SK-N-SH (cell line): Measurements from ENCODE around the gene ADPRH. TPM values are rescaled to one million over a fixed set of nuclear protein-coding genes. Genes with fewer than 3 reads are reported as not detected.

ENCODE experiments used
- CTCF ChIA-PET: fragments of 300-600, 350-600 bp; formaldehyde crosslinking; extraction: SDS; loops from one replicate; lab custom pipeline; 2021; lab: Yijun Ruan, JAX
- POLR2A ChIA-PET: fragments of 350-600 bp; sonication (Branson Sonifier 250); formaldehyde crosslinking; extraction: SDS; loops from one replicate; lab custom pipeline; 2020; ENCODE audit warnings: antibody characterized with exemption, inconsistent platforms; lab: Yijun Ruan, JAX
- DNase-seq: peaks from one replicate; pipeline ENCODE4 v3.0.0; 2012
- H2AFZ ChIP-seq: fragments of 200-600 bp; sonication (generic); 2 replicates; pipeline ENCODE4 v1.8.1; 2016; ENCODE audit warnings: antibody characterized with exemption, mild to moderate bottlenecking, low read depth
- H3F3A ChIP-seq: fragments of 200-600 bp; sonication (generic); replicated peaks from 2 replicates; pipeline ENCODE3; 2016; ENCODE audit warnings: antibody characterized with exemption, mild to moderate bottlenecking; ENCODE audit not compliant: insufficient read depth
- H3K27ac ChIP-seq, 2 experiments: fragments of 200-500 bp in 1 of 2; fragments of 200-600 bp in 1 of 2; sonication (Bioruptor generic) in 1 of 2; sonication (generic), shearing (Covaris generic) in 1 of 2; 2 replicates each; pipeline versions ENCODE4 v1.5.1 to v1.6.1; 2014 to 2016; ENCODE audit warnings: low read depth in 2 of 2, inconsistent platforms in 1 of 2, low read length in 1 of 2, mild to moderate bottlenecking in 1 of 2, mixed read lengths in 1 of 2
- H3K27me3 ChIP-seq: fragments of 200-600 bp; sonication (generic), shearing (Covaris generic); 2 replicates; pipeline ENCODE4 v1.6.1; 2016; ENCODE audit warnings: mixed run types; ENCODE audit not compliant: insufficient read depth
- H3K36me3 ChIP-seq, 2 experiments: fragments of 200-500 bp in 1 of 2; fragments of 200-600 bp in 1 of 2; sonication (Bioruptor generic) in 1 of 2; sonication (generic) in 1 of 2; replicated peaks in 1 of 2; 2 replicates each; pipeline versions ENCODE3 to v1.5.1; 2014 to 2016; ENCODE audit warnings: low read length in 1 of 2, mild to moderate bottlenecking in 1 of 2; ENCODE audit not compliant: insufficient read depth in 2 of 2, control insufficient read depth in 1 of 2
- H3K4me1 ChIP-seq, 2 experiments: fragments of 200-500 bp in 1 of 2; fragments of 200-600 bp in 1 of 2; sonication (Bioruptor generic) in 1 of 2; sonication (generic), shearing (Covaris generic) in 1 of 2; 2 replicates each; pipeline versions ENCODE4 v1.5.1 to v1.6.1; 2014 to 2016; ENCODE audit warnings: low read depth in 1 of 2, low read length in 1 of 2, mixed run types in 1 of 2; ENCODE audit not compliant: insufficient read depth in 2 of 2, control insufficient read depth in 1 of 2
- H3K4me2 ChIP-seq: fragments of 200-600 bp; sonication (generic), shearing (Covaris generic); 2 replicates; pipeline ENCODE4 v1.6.1; 2017; ENCODE audit warnings: mixed run types
- H3K4me3 ChIP-seq, 2 experiments: fragments of 200-500 bp in 1 of 2; fragments of 200-600 bp in 1 of 2; sonication (Bioruptor generic) in 1 of 2; sonication (generic), shearing (Covaris generic) in 1 of 2; 2 replicates each; pipeline versions ENCODE4 v1.5.1 to v1.8.1; 2014 to 2016; ENCODE audit warnings: low read depth in 2 of 2, inconsistent platforms in 1 of 2, low read length in 1 of 2, mild to moderate bottlenecking in 1 of 2, mixed read lengths in 1 of 2, moderate library complexity in 1 of 2
- H3K79me2 ChIP-seq: fragments of 200-600 bp; sonication (generic); 2 replicates; pipeline ENCODE4 v1.8.1; 2017; ENCODE audit warnings: mild to moderate bottlenecking; ENCODE audit not compliant: insufficient read depth
- H3K9ac ChIP-seq: fragments of 200-600 bp; sonication (generic); 2 replicates; pipeline ENCODE4 v1.6.1; 2017; ENCODE audit warnings: mixed run types
- H3K9me2 ChIP-seq: fragments of 200-600 bp; sonication (generic); 2 replicates; pipeline ENCODE4 v1.6.1; 2017; ENCODE audit warnings: mixed run types
- H3K9me3 ChIP-seq: fragments of 200-600 bp; sonication (generic); 2 replicates; pipeline ENCODE4 v1.6.1; 2017; ENCODE audit warnings: mixed run types, mild to moderate bottlenecking, moderate library complexity
- H4K20me1 ChIP-seq: fragments of 200-600 bp; sonication (generic); 2 replicates; pipeline ENCODE4 v1.6.1; 2017; ENCODE audit warnings: mild to moderate bottlenecking, mixed run types; ENCODE audit not compliant: insufficient read depth
- ELF1 ChIP-seq: IDR thresholded peaks from 2 replicates; pipeline ENCODE4 v1.4.0; 2012
- EP300 ChIP-seq, 2 experiments: IDR thresholded peaks; 2 replicates each; pipeline versions ENCODE4 v1.4.0 to v1.6.1; 2012; ENCODE audit warnings: borderline replicate concordance in 1 of 2, low read depth in 1 of 2, low read length in 1 of 2
- EZH2phosphoT487 ChIP-seq: fragments of 200-600 bp; sonication (generic); IDR thresholded peaks from 2 replicates; pipeline ENCODE4 v1.6.1; 2017; ENCODE audit warnings: low read depth, mixed run types, mild to moderate bottlenecking, antibody characterized with exemption, moderate library complexity, borderline replicate concordance
- FOSL2 ChIP-seq: IDR thresholded peaks from 2 replicates; pipeline ENCODE4 v1.4.0; 2012; ENCODE audit warnings: low read depth, mild to moderate bottlenecking, moderate library complexity, borderline replicate concordance
- GATA2 ChIP-seq: sonication (generic); formaldehyde crosslinking; IDR thresholded peaks from 2 replicates; pipeline ENCODE4 v1.5.0; 2020; ENCODE audit warnings: mild to moderate bottlenecking, missing genetic modification reagents
- RCOR1 ChIP-seq: fragments of 150-350 bp; IDR thresholded peaks from 2 replicates; pipeline ENCODE4 v1.6.1; 2017; ENCODE audit warnings: antibody characterized with exemption, low read length
- TEAD4 ChIP-seq: IDR thresholded peaks from 2 replicates; pipeline ENCODE4 v1.4.0; 2012; ENCODE audit warnings: mild to moderate bottlenecking, borderline replicate concordance; ENCODE audit not compliant: insufficient read depth
- USF1 ChIP-seq: IDR thresholded peaks from 2 replicates; pipeline ENCODE4 v1.4.0; 2012; ENCODE audit warnings: low read depth, borderline replicate concordance
- USF2 ChIP-seq: fragments of 150-350 bp; IDR thresholded peaks from 2 replicates; pipeline ENCODE4 v1.6.1; 2017; ENCODE audit warnings: antibody characterized with exemption, low read length, low read depth, borderline replicate concordance
- WGBS: methylation state at CpG from one replicate; pipeline ENCODE4 v1.1.6; 2017; ENCODE audit warnings: low lambda C conversion rate; 5-methylcytosine and 5-hydroxymethylcytosine counted together
- polyA plus RNA-seq, 3 experiments: library from polyadenylated mRNA; depleted of rRNA; stranded (reverse); fragments of >200 nt; gene quantifications; 2 replicates each; pipeline ENCODE4 v1.2.3, GENCODE V29; 2012

ADPRH gene
- polyA plus RNA-seq, 1 of the 3 experiments (the other 2 are of a cell fraction): not detected

- no peaks in the 10 kb centered on the region for H3K79me2 ChIP-seq
- no peak overlapping the region for H3K27ac ChIP-seq
- H3K36me3 ChIP-seq: no peaks in the 10 kb centered on the region
- ChIA-PET CTCF (interaction anchor here (0.6 to 2.3 kb wide), 2 partner anchors 11 to 1073 kb away, joined by 3 to 7 read pairs; no protein-coding TSS in a partner anchor), POLR2A (no interaction called here)
- WGBS: 92% methylated on average over 1 of the region's 1 CpG
- H3F3A ChIP-seq: no peaks in the 10 kb centered on the region
- H4K20me1 ChIP-seq: no peaks in the 10 kb centered on the region
- no peak overlapping the region for H3K4me3 ChIP-seq
- H3K9me2 ChIP-seq: no peaks in the 10 kb centered on the region
- no peak overlapping the region for H2AFZ ChIP-seq
- H3K9me3 ChIP-seq: peaks cover 7% of the 10 kb centered on the region
- DNase-seq: no peak
- no peaks in the 10 kb centered on the region for H3K27me3 ChIP-seq
- H3K4me1 ChIP-seq: no peaks in the 10 kb centered on the region
- H3K4me2 ChIP-seq: no peak overlapping the region
- H3K9ac ChIP-seq: no peak overlapping the region
- TF ChIP-seq USF2 (no peak), EP300 (IDR thresholded peaks at IDR 0.05; ENCODE audit: borderline replicate concordance in 1 of 2, low read depth in 1 of 2, low read length in 1 of 2) (no peak)
- TF ChIP-seq, all 33 proteins: peak for 0
These were observed 32.4 kb downstream of the ADPRH start for GRCh38 chr3:119611664-119612063.

- Histone ChIP-seq H3K27ac (no peak overlapping the region), H3K9me2 (no peaks in the 10 kb centered on the region), H4K20me1 (no peaks in the 10 kb centered on the region), H3K9ac (no peak overlapping the region), H2AFZ (no peak overlapping the region), H3K9me3 (peaks cover 7% of the 10 kb centered on the region), H3K4me1 (no peaks in the 10 kb centered on the region), H3K36me3 (no peaks in the 10 kb centered on the region), H3K4me3 (no peak overlapping the region), H3F3A (no peaks in the 10 kb centered on the region), H3K27me3 (no peaks in the 10 kb centered on the region), H3K79me2 (no peaks in the 10 kb centered on the region), H3K4me2 (no peak overlapping the region)
- POLR2A ChIA-PET: no interaction called here
- DNase-seq: no peak
- 86% methylated on average over 1 of the region's 1 CpG for WGBS
- TF ChIP-seq GATA2 (CRISPR knock-in tag) (no peak), RCOR1 (no peak), TEAD4 (no peak), EZH2phosphoT487 (no peak), ELF1 (no peak)
- CTCF ChIA-PET: interaction anchor here (2.3 kb wide), 1 partner anchor 13 kb away, joined by 7 read pairs; no protein-coding TSS in a partner anchor
These were observed 33.9 kb downstream of the ADPRH start for GRCh38 chr3:119613201-119613600.

GRCh38 chr3:119613872-119614271, 34.6 kb downstream of the ADPRH start:
- TF ChIP-seq USF1 (no peak), FOSL2 (no peak)
- H3K27ac ChIP-seq: no peak overlapping the region
- H3K9ac ChIP-seq: no peak overlapping the region
- H3K9me2 ChIP-seq: no peaks in the 10 kb centered on the region
- no peak overlapping the region for H3K4me3 ChIP-seq
- H3F3A ChIP-seq: no peaks in the 10 kb centered on the region
- no peaks in the 10 kb centered on the region for H3K79me2 ChIP-seq
- H3K4me2 ChIP-seq: no peak overlapping the region
- H3K27me3 ChIP-seq: no peaks in the 10 kb centered on the region
- H3K4me1 ChIP-seq: no peaks in the 10 kb centered on the region
- H3K9me3 ChIP-seq: peaks cover 7% of the 10 kb centered on the region
- ChIA-PET CTCF (interaction anchor here (2.3 kb wide), 1 partner anchor 13 kb away, joined by 7 read pairs; no protein-coding TSS in a partner anchor), POLR2A (no interaction called here)
- no peaks in the 10 kb centered on the region for H4K20me1 ChIP-seq
- DNase-seq: no peak
- no peaks in the 10 kb centered on the region for H3K36me3 ChIP-seq
- 95% methylated on average over 3 of the region's 4 CpGs for WGBS
- H2AFZ ChIP-seq: no peak overlapping the region
